ENCODE measurements around the gene ZNF860.

DNA sequence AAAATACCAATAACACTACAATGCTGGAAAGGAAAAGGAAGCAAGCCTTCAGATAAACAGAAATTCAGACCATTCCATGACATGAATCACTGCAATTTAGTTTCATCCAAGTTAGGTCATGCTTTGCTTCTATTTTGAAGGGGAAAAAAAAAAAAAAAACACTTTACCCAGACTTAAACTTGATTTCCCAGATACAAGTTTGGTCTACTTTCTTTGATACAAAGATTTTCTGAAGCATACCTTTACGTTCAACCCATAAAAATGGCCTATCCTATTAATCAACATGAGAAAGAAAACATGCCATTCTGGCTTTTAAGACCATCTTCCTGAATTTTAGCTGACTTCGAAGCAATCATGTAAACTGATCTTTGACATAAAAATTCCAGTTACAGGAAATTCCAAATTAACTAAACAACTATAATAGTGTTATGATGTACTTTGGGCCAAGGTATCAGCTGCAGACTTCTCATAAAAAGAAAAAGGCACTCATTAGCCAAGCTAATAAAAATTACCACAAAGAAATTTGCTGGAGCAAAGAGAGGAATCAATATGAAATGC is 13.1 kb upstream of the ZNF860 start:
- TF ChIP-seq ZNF274 (IDR thresholded peaks at IDR 0.05; ENCODE audit: low read depth, low read length) (no peak), YY1 (IDR thresholded peaks at IDR 0.05; ENCODE audit: insufficient read depth, insufficient read length) (no peak)

All from NT2/D1 (cell line).